K562 (cell line): Measurements from ENCODE around the gene PSMB2. TPM values are rescaled to one million over a fixed set of nuclear protein-coding genes. Genes with fewer than 3 reads are reported as not detected.
A peak's percentile ranks its signal among the peaks of the same experiment; 100 is the strongest.

Experiments
- CREB5 ChIP-seq: fragments of 250-450 bp; sonication (Bioruptor Pico); IDR thresholded peaks from 2 replicates; pipeline ENCODE4 v1.5.0; 2020; ENCODE audit warnings: mild to moderate bottlenecking
- MAFK ChIP-seq: IDR thresholded peaks from 2 replicates; pipeline ENCODE4 v1.6.1; 2011; ENCODE audit warnings: low read length, improper control_type of control experiment
- MEIS2 ChIP-seq: fragments of 450-650 bp; IDR thresholded peaks from 2 replicates; pipeline ENCODE4 v1.6.1; 2014; ENCODE audit warnings: mild to moderate bottlenecking; ENCODE audit not compliant: partially characterized antibody
- NBN ChIP-seq: fragments of 450-650 bp; IDR thresholded peaks from 2 replicates; pipeline ENCODE4 v1.6.1; 2016; ENCODE audit warnings: low read depth, mild to moderate bottlenecking
- NR2C2 ChIP-seq, 2 experiments: fragments of 200-800 bp in 1 of 2; sonication (Bioruptor generic) in 1 of 2; sonication (generic) in 1 of 2; formaldehyde crosslinking in 1 of 2; IDR thresholded peaks; 2 replicates each; pipeline versions ENCODE4 v1.6.1 to v1.8.0; 2016 to 2022; ENCODE audit warnings: mild to moderate bottlenecking in 1 of 2, missing compliant biosample characterization in 1 of 2, missing genetic modification characterization in 1 of 2, missing genetic modification reagents in 1 of 2
- RERE ChIP-seq: sonication (generic); formaldehyde crosslinking; IDR thresholded peaks from 2 replicates; pipeline ENCODE4 v1.8.0; 2023; ENCODE audit warnings: missing genetic modification reagents, mild to moderate bottlenecking, borderline replicate concordance
- RREB1 ChIP-seq: fragments of 250-450 bp; sonication (Bioruptor Pico); IDR thresholded peaks from 2 replicates; pipeline ENCODE4 v1.4.0; 2020
- SIX5 ChIP-seq, 2 experiments: IDR thresholded peaks; 2 replicates each; pipeline ENCODE4 v1.6.1; 2011; ENCODE audit warnings: low read length in 2 of 2, borderline replicate concordance in 1 of 2, low read depth in 1 of 2, mild to moderate bottlenecking in 1 of 2, moderate library complexity in 1 of 2; ENCODE audit not compliant: insufficient read depth in 1 of 2
- ZBTB33 ChIP-seq: sonication (generic); formaldehyde crosslinking; IDR thresholded peaks from 2 replicates; pipeline ENCODE4 v1.8.1; 2023; ENCODE audit warnings: mild to moderate bottlenecking, missing genetic modification reagents
- ZNF3 ChIP-seq: fragments of 250-450 bp; sonication (Bioruptor Pico); IDR thresholded peaks from 2 replicates; pipeline ENCODE4 v1.5.0; 2021; ENCODE audit warnings: mild to moderate bottlenecking, moderate library complexity
- ZNF699 ChIP-seq: fragments of 250-450 bp; sonication (Bioruptor Pico); IDR thresholded peaks from 2 replicates; pipeline ENCODE4 v1.8.0; 2021; ENCODE audit warnings: mild to moderate bottlenecking, moderate library complexity; ENCODE audit not compliant: insufficient replicate concordance
- polyA plus RNA-seq, 8 experiments: library from polyadenylated mRNA; depleted of rRNA in 4 of 8; stranded (reverse) in 5 of 8; unstranded in 3 of 8; fragments of >200 nt; fragmentation: Nextera tagmentation in 2 of 8; fragmentation: Illumina TruSeq in 1 of 8; extraction: Ambion mirVana in 2 of 8; extraction: Trizol in 1 of 8; gene quantifications; 2 replicates each; pipeline versions ENCODE4 v1.2.1 to v1.2.3, GENCODE V29; 2011 to 2014; ENCODE audit warnings: inconsistent platforms in 1 of 8, missing spikeins in 1 of 8
- total RNA-seq, 7 experiments: library from RNA; depleted of rRNA in 6 of 7; stranded (reverse); fragments of >200 nt in 6 of 7; fragmentation: Illumina TruSeq in 2 of 7; extraction: Trizol in 2 of 7; gene quantifications; 2 replicates each; pipeline versions ENCODE4 v1.2.1 to v1.2.3, GENCODE V29; 2011 to 2021; ENCODE audit warnings: low replicate concordance in 1 of 7

The PSMB2 gene
- total and polyA plus RNA-seq, 9 of the 15 experiments (the other 6 are each of a cell fraction or from before 2014, with no cell fraction given), result 71.7 to 543 (median 165) TPM

GRCh38 chr1:35557118-35557610 is 84.2 kb downstream of the PSMB2 start, which contains the start of gene KIAA0319L (continued):
- no peak for TF ChIP-seq RERE (CRISPR knock-in tag)
- TF ChIP-seq ZBTB33 (CRISPR knock-in tag), result peak; percentile 39; the same call in 1 of the 2 replicates
- TF ChIP-seq MAFK, result no peak
- TF ChIP-seq ZNF699 (CRISPR knock-in tag), result no peak
- TF ChIP-seq MEIS2, result no peak
- TF ChIP-seq SIX5 (IDR thresholded peaks at IDR 0.05; ENCODE audit: borderline replicate concordance in 1 of 2, insufficient read depth in 1 of 2, low read depth in 1 of 2, low read length in 2 of 2), result no peak; a peak in 1 of 4 replicates
- TF ChIP-seq NR2C2 (CRISPR knock-in tag; IDR thresholded peaks at IDR 0.05), result no peak
- peak; percentile 100; the same call in 1 of the 2 replicates for TF ChIP-seq NR2C2 (tag; IDR thresholded peaks at IDR 0.05)
- TF ChIP-seq ZNF3 (CRISPR knock-in tag), result no peak
- TF ChIP-seq RREB1 (CRISPR knock-in tag), result 0 out of 2 replicates have a peak, but pooled peaks have one; percentile 56
- TF ChIP-seq CREB5 (CRISPR knock-in tag), result no peak
- TF ChIP-seq NBN, result peak; percentile 74; the same call in 1 of the 2 replicates
